Stimulated activated CD4-positive, alpha-beta T cell treated with anti-CD3 and anti-CD28 coated beads, Interleukin-1b, Interleukin-23, amount 100 ng/mL, for 1 hour (primary cell): ENCODE results near the gene ZFAND3.
"Not testable (repeated sequence)": the region's sequence is repeated elsewhere in the genome, so short reads cannot be mapped to it uniquely, and the experiment has no call there.

ENCODE experiments used
- DNase-seq, 2 donors: peaks; one replicate each; pipeline ENCODE4 v3.0.0-alpha.2; 2020; ENCODE audit warnings: low read depth in 2 of 2

The ZFAND3 gene

DNA sequence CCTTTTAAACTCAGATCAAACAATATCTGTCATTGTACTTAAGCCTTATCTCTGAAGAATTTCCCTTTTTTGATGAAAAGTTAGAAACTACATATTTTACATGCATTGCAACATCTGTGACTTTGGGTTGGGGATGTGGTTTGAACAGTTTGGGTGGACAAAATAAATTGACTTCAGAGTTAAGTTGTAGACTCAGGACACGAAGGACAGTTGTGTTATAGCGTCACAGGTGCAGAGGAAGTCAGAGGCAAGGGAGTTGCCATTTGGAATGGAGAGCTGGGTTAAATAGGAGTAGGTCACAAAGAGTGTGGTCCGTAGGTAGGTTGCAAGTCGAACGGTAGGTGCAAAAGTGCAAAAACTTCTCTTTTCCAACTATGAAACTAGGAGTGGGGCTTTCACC lies 46.0 kb downstream of the ZFAND3 start:
- DNase-seq: no peak

DNA sequence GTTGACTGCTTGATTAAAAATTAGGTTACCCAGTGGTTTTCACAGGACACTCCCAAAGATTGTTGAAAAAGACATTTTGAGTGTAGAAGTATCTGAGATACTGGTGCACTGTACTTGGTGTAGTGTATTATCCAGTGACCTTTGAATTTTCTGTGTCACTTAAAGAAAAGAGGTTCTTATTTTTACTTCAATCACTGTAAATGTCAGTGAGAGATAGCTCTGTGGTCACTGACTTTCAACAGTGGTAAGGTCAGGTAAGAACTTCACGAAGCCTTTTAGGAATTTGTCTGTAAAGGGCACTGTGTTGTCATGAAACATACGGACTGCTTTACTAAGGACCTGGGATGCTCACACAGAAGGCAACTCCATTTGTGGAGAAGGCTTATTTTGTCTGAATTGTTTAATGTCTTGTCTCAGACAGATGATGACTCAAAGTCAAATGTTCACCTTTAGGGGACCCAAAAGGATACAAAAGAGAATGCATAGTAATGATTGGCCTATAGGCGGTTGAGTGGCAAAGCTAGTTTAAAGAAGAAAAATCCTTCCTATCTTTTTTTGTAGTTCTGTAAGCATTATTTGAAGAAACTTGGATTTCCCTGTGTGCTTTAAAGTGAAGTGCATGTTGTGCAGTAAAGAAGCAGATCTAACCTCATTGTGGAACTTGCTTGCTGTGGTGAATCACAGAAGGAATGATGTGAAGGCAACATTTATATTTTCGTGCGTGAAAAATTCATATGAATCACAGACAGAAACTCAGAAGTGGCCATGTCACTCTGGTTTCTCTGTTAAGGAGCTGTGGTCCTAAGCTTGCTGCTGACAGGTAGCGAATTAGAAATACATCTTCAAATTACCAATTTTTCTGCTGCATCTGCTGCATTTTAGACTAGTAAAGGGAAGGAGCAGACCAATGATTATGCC lies 47.3 kb downstream of the ZFAND3 start:
- DNase-seq: no peak

DNA sequence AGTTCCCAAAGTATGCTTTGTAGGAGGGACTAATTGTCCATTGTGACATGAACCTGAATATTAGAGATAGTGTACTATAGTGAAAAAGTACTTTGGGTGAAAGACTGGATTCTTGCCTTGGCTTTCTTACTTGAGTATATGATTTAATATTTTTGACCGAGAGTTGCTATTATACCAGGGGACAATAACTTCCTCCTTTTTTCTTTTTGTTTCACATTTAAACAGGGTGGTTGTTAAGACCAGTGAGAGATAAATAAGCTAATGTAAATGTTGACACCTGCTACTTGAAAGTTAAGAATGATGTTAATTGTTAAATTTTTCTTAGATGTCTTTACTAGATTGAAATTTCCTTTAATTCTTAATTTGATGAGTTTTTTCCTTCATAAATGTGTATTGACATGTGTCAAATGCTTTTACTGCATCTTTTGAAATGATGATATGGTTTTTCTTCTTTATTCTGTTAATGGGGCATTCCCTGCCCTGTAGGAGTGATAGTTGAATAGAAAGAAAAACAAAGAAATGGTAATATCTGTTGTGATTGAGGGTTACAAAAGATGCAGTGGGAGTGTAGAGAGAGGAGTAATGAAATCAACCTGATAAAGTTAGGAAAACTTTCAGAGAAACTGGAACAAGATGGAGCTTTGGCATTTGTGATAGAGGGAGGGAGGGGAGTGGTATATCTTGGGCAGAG lies 48.4 kb downstream of the ZFAND3 start:
- no peak for DNase-seq

DNA sequence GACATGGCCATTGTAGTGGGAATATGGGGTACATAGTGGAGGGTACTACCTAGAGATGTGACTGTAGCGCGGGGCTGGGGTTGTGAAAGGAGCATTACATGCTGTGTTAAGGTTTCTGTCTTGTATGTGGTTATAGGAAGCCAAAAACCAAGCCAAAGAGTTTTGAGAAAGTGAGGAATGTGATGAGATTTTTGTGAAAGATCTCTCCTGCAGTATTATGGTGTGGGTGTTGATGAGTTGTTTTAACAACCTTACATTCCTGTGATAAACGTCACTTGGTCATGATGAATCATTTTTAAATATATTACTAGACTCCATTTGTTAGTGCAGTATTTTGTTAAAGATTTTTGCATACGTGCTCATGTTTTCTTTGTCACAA lies 48.9 kb downstream of the ZFAND3 start:
- DNase-seq: no peak

DNA sequence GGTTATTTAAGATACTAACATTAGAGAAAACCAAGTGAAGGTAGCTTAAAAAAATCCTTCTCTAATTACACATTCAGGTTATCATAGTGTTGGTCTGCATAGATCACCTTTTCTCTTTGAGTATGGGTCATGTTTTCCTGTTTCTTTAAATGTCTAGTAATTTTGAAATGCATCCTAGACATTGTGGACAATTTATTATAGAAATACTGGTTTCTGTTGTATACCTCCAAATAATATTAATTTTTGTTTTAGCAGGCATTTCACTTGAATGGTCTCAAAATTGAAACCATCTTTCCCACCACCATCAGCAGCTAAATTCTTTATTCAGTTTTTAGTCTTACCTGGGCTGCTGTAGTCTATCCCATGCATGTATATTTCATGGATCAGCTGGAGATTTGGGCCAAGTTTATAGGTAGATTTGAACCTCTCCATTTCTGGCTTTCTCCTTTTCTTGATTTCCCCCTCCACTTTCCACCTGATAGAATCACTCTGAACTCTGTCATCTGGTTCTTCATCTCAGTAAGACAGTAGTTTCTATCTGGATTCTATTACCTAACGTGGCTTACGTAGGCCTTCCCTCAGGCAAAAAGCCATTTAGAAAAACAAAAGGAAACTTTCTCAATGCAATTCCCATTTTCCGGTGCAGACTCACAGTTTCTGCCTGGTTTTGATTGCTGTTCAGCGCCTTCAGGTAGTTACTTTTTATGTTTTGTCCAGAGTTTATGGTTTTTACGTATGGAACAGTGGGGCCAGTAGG lies 52.3 kb downstream of the ZFAND3 start:
- DNase-seq: no peak

DNA sequence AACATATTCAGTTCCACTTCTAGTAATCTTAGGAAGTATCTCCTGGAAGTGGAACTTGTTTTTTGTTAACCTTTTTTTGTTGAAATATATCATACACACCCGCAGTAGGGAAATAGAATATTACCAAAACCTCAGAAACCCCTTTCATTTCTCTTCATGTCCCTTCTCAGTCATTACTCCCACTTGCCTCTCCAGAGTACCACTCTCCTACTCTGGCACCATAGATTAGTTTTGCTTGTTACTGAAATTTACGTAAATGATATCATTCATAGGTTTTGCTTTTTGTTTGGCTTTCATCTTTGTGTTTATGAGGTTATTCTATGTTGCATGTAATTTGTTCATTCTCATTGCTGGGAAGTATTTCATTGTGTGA lies 52.8 kb downstream of the ZFAND3 start:
- no peak for DNase-seq

DNA sequence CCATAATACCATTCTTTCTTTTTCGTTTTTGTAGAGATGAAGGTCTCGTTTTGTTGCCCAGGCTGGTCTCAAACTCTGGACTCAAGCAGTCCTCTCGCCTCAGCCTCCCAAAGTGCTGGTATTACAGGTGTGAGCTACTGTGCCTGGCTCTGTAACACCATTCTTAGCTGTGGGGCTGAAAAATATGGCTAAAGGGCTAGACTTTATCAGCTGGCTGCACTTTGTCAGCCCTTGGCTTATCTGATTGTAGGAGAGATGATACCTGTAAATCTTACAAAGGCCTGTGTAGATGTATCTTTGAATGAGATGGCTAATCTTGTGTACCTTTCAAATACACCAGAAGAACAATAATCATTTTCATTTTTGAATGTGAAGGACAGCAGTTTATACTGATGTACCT lies 55.2 kb downstream of the ZFAND3 start:
- DNase-seq: no peak

DNA sequence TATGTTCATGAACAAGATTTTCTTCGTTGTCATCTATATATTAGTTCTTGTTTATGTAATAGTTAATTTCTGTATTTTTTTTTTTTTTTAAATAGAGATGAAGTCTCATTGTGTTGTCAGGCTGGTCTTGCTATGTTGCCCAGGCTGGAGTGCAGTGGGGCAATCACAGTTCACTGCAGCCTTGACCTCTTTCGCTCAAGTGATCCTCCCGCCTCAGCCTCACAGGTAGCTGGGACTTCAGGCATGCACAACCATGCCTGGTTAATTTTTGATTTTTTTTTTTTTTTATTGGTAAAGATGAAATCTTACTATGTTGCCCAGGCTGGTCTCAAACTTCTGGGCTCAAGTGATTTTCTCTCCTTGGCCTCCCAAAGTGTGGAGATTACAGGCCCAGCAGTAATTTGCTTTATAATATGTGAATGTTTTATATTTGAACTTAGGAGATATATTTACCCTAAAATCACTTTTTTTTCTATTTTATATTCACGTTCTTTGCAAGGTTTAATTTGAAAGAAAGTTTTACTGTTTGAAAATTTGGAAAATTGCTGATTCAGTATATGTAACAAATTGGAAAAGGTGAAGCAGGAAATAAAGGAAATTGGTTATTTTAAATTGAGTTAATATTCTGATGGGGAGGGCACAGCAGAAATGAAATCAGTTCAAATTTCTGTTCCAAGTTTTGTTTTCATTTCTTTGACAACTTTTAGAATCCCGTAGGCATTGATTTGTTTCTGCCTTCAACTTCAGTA lies 56.2 kb downstream of the ZFAND3 start:
- no peak for DNase-seq

DNA sequence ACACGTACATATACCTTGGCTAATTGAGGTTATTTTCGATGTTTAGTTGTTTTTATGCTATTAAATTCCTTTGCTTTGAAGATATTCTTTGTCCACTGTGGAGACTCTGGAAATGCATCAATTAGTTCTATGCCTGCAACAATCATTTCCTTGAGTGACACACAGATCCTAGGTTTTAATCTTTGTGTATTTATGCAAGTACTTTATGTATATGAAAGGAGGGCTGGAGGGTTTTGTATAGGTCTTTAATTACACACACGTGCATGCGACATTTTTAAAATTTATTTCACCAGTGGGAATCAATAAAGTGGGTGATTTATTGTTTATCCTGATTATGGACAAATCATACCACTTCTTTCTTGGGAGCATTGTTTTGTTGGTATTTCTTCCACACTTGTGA lies 57.3 kb downstream of the ZFAND3 start:
- DNase-seq: no peak

DNA sequence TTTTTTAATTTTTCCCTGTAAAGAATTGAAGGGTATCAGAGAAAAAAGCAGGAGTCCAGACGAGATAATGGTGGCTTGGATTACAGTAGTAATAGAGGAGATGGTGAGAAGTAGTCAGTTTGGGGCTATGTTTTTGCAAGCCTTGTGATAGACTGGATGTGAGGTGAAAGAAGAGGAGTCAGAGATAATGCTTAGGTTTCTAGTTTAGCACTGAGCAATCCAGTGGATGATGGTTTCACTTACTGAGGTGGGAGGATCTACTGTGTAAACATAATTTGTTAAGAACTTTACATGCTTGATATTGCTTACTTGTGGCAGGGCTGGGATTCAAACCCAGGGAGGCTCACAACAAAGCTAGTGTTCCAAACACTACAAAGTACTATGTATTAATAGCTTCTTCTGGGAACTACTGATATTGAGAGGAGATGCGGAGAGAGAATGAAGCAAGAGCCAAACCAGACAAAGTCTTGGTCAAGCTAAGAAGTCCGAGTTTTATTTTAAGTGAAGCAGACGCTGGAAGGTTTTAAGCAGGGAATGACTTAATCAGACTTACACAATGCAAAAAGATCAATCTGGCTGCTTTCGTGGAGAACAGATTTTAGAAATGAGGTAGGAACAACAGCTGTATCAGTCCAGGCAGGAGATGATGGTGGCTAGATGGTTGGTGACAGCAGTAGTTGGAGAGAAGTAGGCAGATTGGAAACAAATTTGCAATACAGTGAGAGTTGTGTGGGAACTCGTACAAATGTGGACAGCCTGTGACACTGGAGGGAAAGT lies 58.0 kb downstream of the ZFAND3 start:
- DNase-seq: no peak

DNA sequence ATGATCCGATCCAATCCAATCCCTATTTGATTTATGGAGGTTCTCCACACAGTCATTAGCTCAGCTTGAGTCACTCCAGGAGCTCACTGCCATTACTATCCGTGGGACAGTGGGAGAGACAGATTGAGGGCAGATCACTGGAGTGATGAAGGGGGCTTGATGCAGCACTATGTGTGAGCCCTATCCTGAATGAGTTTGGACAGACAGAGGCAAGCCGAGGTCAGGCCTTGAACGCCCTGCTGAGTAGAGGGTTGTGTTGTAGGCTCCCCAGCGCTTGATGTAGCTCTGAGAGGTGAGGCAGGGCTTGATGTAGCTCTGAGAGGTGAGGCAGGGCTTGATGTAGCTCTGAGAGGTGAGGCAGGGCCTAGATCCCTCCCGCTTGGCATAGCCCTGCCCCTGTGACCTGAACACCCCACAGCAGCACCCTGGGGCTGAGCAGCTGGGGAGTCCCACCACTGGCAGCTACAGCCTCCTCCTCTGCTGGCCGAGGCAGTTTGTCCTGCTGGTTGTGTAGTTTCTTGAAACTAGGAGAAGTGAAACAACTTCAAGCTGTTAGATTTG lies 58.7 kb downstream of the ZFAND3 start:
- no peak for DNase-seq

DNA sequence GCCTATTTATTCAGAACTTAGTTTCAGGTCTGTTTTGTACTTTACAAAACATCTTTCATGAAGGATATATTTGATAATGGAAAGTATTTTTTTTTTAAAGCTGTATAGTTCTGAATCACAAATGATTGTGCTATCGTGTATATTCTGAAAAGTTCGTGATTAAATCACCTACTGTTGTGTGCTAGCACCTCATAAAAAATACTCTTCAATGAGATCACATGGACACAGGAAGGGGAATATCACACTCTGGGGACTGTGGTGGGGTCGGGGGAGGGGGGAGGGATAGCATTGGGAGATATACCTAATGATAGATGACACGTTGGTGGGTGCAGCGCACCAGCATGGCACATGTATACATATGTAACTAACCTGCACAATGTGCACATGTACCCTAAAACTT lies 61.1 kb downstream of the ZFAND3 start:
- not testable (repeated sequence) for DNase-seq

DNA sequence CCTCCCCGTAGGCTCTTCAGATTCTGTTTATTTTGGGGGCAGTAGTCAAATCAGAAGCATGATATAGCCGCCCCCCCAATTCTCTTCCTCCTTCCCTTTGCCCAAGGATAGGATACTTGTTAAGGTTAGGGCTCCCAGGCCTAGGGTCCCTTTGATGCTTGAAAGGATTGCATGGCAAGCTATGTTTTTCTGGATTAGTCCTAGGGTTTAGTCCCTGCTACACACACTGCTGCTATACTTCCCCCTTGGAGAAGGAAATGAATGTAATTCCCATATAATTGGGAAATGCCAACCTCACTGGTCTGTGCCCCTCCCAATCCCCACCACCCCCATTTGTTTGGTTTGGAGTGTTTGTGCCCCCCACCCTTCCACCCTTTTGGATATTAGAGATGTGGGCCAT lies 62.8 kb downstream of the ZFAND3 start:
- no peak for DNase-seq

DNA sequence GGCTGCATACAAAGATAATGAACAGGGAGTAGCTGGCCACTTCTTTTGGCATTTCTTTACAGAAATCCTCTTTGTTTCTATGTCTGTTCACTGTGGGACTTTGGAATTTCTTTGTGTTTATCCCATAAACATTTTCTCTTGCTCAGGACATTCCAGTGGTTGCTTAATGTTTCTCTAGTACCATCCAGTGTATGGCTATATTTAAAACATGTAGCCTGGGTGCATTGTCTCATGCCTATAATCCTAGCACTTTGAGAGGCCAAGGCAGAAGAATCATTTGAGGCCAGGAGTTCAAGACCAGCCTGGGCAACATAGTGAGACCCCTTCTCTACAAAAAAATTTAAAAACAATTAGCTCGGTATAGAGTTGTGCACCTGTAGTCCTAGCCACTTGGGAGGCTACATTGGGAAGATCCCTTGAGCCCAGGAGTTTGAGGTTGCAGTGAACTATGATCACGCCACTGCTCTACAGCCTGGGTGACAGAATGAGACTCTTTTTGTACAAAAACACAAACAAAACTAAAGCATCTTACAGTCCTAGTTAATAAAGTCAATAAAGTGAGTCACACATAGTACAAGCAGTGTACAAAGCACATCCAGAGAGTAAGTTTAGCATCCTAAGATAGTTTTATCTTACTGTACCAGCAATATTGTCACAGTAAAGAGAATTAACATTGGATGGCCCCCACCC lies 63.3 kb downstream of the ZFAND3 start:
- no peak for DNase-seq

DNA sequence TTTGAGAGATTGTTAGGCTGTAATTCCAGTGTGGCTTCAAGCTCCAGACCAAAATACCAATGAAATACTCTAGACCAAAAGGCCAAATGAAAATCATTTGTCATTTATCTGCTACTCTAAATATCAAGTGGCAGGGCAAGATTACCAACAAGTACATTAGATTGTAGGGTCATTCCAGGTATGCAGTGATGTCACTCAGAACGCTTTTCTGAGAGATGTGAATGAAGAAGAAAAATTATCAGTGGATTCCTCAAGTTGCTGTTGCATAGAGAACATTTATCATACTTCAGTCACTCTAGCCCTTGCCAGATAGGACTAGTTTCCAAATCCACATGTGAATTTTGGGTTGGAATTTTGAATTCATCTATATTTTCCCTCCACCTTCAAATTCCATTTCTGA lies 65.0 kb downstream of the ZFAND3 start:
- no peak for DNase-seq

DNA sequence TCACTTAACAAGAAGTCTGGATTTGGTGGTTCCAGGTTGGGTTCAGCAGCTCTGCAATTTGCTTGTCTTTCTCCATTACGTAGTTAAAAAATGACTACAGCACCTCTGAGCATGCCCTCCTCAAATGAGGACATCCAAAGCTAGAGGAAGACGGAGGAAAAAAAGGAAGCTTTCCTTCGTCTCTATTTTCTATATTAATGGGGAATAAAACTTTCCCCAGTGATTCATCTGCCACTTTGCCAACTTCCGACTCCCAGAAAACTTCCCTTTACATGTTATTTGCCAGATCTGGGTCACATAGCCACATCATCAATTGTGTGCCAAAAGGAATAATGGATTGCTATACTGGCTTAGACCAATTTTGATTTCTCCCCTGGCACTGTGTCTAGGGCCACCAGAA lies 69.5 kb downstream of the ZFAND3 start:
- DNase-seq: no peak

DNA sequence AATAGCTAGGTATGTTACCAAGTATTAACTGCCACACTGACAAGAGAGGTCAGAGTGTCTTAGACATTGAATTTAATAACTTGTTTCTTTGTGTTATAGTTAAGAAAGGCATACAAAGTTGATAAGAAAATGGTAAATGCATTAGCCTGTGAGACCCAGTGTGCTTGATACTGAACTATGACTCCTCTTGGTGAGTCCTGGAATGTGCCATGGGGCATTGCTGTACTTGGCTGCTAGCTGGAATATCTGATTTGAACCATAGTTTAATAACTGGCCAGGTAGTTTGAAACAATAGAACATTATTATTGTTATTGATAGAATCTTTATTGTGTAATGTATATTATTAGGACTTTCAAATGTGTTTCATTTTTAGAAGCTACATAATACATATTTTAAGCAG lies 70.0 kb downstream of the ZFAND3 start:
- DNase-seq: no peak

DNA sequence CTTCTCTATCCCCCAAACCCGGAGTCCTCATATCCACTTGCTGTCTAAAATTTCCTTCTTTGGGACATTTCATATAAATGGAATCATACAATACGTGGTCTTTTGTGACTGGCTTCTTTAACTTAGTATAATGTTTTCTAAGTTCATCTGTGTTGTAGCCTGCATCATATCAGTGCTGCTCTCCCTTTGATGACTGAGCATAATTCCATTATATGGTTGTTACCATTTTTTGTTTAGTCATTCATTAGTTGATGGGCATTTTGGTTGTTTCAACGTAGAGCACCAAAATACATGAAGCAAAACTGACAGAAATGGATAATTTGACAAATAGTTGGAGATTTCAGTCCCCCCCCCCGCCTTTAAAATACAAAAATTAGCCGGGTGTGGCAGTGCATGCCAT lies 71.5 kb downstream of the ZFAND3 start:
- no peak for DNase-seq

DNA sequence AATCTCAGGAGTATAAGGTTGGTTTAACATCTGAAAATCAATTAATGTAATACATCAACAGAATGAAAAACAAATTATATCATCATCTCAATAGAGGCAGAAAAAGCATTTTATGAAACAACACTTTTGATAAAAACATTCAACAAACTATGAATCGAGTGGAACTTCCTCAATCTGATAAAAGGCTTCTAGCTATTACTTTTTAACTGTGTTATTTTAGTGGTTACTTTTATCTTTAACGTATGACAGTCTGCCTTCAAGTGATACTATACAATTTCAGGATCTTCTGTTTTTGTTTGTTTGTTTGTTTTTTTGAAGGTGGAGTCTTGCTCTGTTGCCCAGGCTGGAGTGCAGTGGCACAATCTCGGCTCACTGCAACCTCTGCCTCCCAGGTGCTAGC lies 73.7 kb downstream of the ZFAND3 start:
- no peak for DNase-seq

DNA sequence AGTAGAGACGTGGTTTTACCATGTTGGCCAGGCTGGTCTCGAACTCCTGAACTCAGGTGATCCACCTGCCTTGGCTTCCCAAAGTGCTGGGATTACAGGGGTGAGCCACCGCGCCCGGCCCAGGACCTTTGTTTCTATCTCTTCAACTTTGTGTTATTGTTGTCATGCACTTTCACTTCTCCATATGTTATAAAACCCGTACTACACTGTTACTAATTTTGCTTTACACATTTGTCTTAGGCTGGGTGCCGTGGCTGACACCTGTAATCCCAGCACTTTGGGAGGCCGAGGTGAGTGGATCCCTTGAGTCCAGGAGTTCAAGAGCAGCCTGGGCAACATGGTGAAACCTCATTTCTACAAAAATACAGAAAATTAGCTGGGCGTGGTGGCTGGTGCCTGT lies 74.2 kb downstream of the ZFAND3 start:
- DNase-seq: not testable (repeated sequence)
